Stimulated activated naive CD4-positive, alpha-beta T cell treated with Interleukin-2 at 50 U/mL for 16 hours (primary cell): ENCODE data around the gene SLC47A1.
A peak's percentile ranks its signal among the peaks of the same experiment; 100 is the strongest.
"Not testable (repeated sequence)": the region's sequence is repeated elsewhere in the genome, so short reads cannot be mapped to it uniquely, and the experiment has no call there.

Experiments
- DNase-seq: peaks from one replicate; lab custom pipeline; 2025; lab: John Stamatoyannopoulos, UW

SLC47A1 gene

GRCh38 chr17:19533718-19534561, at the start of gene SLC47A1:
Gene SLC47A1 (plus strand): TSS chr17:19533854. CDS start chr17:19533940, 86 bp downstream.
- DNase-seq, result no peak

- no peak for DNase-seq
Observed at GRCh38 chr17:19485800-19486340, 47.8 kb upstream of the SLC47A1 start.

GRCh38 chr17:19486351-19487023, 47.2 kb upstream of the SLC47A1 start:
- DNase-seq, result no peak

GRCh38 chr17:19487024-19487600, 46.5 kb upstream of the SLC47A1 start:
- no peak for DNase-seq

- no peak for DNase-seq
Observed at GRCh38 chr17:19492141-19492540, 41.5 kb upstream of the SLC47A1 start.

- DNase-seq, result no peak
Observed at GRCh38 chr17:19494961-19495806, 38.5 kb upstream of the SLC47A1 start.

- no peak for DNase-seq
Observed at GRCh38 chr17:19495828-19496528, 37.7 kb upstream of the SLC47A1 start.

GRCh38 chr17:19497624-19498023, 36.0 kb upstream of the SLC47A1 start:
- DNase-seq, result no peak

GRCh38 chr17:19501219-19501618, 32.4 kb upstream of the SLC47A1 start:
- no peak for DNase-seq

- peak; percentile 43 for DNase-seq
Observed at GRCh38 chr17:19502517-19502916, 31.1 kb upstream of the SLC47A1 start.

GRCh38 chr17:19505561-19505960, 28.1 kb upstream of the SLC47A1 start:
- not testable (repeated sequence) for DNase-seq

- DNase-seq, result peak; percentile 80
Observed at GRCh38 chr17:19507775-19508576, 25.7 kb upstream of the SLC47A1 start.

GRCh38 chr17:19508577-19508867, 25.1 kb upstream of the SLC47A1 start:
- DNase-seq, result no peak

GRCh38 chr17:19509281-19509852, 24.3 kb upstream of the SLC47A1 start:
- not testable (repeated sequence) for DNase-seq

GRCh38 chr17:19510903-19511302, 22.8 kb upstream of the SLC47A1 start:
- no peak for DNase-seq

GRCh38 chr17:19513897-19514488, 19.7 kb upstream of the SLC47A1 start:
- peak; percentile 51 for DNase-seq

GRCh38 chr17:19517699-19518098, 16.0 kb upstream of the SLC47A1 start:
- no peak for DNase-seq

GRCh38 chr17:19519388-19520291, 14.0 kb upstream of the SLC47A1 start:
- DNase-seq, result not testable (repeated sequence)

GRCh38 chr17:19520641-19521040, 13.0 kb upstream of the SLC47A1 start:
- no peak for DNase-seq
